GM18498 (cell line): ENCODE results near the gene ACAN.

Experiments
- ATAC-seq: cut with Tn5 transposase; IDR thresholded peaks from one replicate; pipeline ENCODE4 v1.9.1; 2021; ENCODE audit warnings: mild to moderate bottlenecking, moderate library complexity; ENCODE audit not compliant: unreplicated experiment

The ACAN gene

GRCh38 chr15:88918738-88919137, 115.5 kb downstream of the ACAN start:
- peak; percentile 54 for ATAC-seq

GRCh38 chr15:88920186-88920891, 117.1 kb downstream of the ACAN start:
- no peak for ATAC-seq

DNA sequence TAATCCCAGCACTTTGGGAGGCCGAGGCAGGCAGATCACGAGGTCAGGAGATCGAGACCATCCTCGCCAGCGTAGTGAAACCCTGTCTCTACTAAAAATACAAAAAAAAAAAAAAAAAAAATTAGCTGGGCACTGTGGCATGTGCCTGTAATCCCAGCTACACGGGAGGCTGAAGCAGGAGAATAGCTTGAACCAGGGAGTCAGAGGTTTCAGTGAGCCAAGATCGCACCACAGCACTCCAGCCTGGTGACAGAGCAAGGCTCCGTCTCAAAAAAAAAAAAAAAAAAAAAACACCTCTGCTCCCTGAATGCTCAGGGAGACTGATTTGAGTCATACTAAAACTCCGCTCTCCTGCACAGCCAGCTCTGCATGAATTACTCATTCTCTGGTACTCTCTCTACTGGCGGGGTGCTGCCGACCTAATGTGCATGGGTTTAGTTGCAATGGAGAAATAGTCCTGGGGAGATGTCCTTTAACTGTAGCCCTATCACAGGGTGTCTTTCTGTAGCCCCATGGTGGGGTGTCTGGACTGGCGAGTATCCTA, 117.7 kb downstream of the ACAN start:
- peak; percentile 65 for ATAC-seq
